Transverse colon (tissue), 3 donors: ENCODE data around the gene NTN5.

Experiments
- EP300 ChIP-seq: sonication (generic); formaldehyde crosslinking; IDR thresholded peaks from one replicate; pipeline ENCODE4 v1.6.1; 2017; ENCODE audit warnings: antibody characterized with exemption, low read depth
- TF ChIP-seq, protein P1 (sequence below), 5 experiments: fragments of 200-600 bp in 3 of 5; fragments of 450-650 bp in 2 of 5; sonication (generic) in 3 of 5; IDR thresholded peaks; 1 replicate in 2 of 5; 2 replicates in 3 of 5; pipeline ENCODE4 v1.5.1; 2016 to 2017; ENCODE audit warnings: antibody characterized with exemption in 5 of 5, inconsistent platforms in 3 of 5, mild to moderate bottlenecking in 2 of 5, moderate library complexity in 1 of 5

GRCh38 chr19:48641850-48642249, 31.0 kb downstream of the NTN5 start:
- TF ChIP-seq, protein P1, sequence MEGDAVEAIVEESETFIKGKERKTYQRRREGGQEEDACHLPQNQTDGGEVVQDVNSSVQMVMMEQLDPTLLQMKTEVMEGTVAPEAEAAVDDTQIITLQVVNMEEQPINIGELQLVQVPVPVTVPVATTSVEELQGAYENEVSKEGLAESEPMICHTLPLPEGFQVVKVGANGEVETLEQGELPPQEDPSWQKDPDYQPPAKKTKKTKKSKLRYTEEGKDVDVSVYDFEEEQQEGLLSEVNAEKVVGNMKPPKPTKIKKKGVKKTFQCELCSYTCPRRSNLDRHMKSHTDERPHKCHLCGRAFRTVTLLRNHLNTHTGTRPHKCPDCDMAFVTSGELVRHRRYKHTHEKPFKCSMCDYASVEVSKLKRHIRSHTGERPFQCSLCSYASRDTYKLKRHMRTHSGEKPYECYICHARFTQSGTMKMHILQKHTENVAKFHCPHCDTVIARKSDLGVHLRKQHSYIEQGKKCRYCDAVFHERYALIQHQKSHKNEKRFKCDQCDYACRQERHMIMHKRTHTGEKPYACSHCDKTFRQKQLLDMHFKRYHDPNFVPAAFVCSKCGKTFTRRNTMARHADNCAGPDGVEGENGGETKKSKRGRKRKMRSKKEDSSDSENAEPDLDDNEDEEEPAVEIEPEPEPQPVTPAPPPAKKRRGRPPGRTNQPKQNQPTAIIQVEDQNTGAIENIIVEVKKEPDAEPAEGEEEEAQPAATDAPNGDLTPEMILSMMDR (IDR thresholded peaks at IDR 0.05) = no peak
- TF ChIP-seq EP300 = no peak
